ENCODE data around the gene PSPH.
A peak's percentile ranks its signal among the peaks of the same experiment; 100 is the strongest.
"Not testable (repeated sequence)": the region's sequence is repeated elsewhere in the genome, so short reads cannot be mapped to it uniquely, and the experiment has no call there.

PSPH gene

DNA sequence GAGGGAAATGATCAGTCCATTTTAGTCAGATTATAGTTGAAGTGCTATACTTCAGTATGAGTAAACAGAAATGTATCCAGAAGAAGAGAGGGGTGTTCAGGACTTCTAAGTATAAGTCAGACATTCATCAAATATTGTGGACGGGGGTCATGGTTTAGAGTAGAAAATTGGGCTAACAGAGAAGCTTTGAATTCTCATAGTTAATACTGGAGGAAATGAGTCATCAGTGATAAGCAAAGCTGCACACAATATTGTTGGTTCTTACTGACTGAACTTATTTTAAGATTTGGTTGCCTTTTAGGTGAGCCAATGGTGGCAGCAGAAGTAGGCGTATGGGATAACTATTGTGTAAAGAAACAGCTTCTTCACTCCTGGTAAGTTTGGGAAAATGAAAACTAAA, 11.1 kb upstream of the PSPH start:
- DNase-seq (ENCODE audit: low spot score), result no peak

DNA sequence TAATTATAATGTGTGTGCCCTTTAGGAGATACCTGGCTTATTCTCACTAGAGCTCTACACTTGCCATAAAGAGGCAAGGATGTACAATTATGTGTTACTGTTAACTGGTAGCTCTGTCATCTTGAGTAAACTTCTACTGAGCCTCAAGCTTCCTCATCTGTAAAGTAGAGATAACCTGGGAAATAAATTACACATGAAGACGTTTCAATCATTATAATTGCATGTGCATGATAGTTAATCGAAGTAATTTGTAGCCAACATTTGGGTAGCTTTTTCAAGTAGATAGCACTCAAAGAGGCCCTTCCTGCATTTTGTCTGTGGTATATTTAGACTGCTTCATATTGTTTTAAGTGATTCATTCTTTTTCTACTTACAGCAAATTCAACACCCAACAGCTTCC, 2.7 kb upstream of the PSPH start:
- no peak for DNase-seq (ENCODE audit: low spot score)

DNA sequence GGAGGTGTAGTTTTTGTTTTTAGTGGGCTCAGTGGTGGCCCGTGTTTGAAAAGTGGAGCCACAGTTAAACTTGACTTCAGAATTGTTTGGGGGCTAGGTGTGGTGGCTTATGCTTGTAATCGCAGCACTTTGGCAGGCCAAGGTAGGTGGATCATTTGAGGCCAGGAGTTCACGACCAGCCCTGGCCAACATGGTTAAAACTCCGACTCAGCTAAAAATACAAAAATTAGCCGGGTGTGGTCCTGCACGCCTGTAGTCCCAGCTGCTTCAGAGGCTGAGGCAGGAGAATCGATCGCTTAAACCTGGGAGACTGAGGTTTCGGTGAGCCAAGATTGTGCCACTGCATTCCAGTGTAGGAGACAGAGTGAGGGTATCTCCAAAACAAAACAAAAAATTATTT, 2.1 kb upstream of the PSPH start:
- DNase-seq (ENCODE audit: low spot score), result no peak

DNA sequence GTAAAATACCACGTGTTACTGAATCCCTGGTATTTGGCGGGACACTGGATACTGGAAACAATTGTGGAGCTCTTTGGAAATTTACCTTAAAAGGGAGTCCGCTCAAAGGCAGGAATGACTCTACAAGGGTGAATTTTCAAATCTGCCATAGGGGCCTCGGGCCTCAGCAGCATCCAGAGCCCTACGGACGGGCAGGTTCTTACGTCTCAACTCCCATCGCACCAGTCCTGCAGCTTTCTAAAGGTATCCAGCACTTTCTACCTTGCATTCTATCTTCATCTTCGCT, 248 bp downstream of the PSPH start:
- DNase-seq (ENCODE audit: low spot score), result no peak

DNA sequence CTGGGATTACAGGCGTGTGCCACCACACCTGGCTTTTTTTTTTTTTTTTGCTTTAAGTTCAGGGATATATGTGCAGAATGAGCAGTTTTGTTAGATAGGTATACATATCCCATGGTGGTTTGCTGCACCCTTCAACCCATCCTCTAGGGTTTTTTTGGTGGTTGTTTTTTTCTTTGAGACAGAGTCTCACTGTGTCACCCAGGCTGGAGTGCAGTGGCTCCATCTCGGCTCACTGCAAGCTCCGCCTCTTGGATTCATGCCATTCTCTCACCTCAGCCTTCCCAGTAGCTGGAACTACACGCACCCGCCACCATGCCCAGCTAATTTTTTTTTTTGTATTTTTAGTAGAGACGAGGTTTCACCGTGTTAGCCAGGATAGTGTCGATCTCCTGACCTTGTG, 2.5 kb downstream of the PSPH start:
- not testable (repeated sequence) for DNase-seq (ENCODE audit: low spot score)

DNA sequence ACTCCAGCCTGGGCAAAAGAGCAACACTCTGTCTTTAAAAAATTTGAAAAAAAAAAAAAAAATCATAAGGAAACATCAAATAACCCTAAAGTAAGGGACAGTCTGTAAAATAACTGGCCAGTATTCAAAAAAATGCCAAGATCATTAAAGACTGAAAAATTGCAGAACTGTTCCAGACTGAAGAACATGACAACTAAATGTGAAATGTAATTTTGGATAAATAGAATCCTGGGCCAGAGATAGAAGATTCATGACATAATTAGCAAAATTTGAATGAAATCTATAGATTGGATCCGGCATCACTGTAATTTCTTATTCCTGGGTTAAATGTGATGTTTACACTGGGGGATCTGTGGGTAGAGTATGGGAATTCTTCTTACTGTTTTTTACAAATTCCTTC, 3.0 kb downstream of the PSPH start:
- no peak for DNase-seq (ENCODE audit: low spot score)

DNA sequence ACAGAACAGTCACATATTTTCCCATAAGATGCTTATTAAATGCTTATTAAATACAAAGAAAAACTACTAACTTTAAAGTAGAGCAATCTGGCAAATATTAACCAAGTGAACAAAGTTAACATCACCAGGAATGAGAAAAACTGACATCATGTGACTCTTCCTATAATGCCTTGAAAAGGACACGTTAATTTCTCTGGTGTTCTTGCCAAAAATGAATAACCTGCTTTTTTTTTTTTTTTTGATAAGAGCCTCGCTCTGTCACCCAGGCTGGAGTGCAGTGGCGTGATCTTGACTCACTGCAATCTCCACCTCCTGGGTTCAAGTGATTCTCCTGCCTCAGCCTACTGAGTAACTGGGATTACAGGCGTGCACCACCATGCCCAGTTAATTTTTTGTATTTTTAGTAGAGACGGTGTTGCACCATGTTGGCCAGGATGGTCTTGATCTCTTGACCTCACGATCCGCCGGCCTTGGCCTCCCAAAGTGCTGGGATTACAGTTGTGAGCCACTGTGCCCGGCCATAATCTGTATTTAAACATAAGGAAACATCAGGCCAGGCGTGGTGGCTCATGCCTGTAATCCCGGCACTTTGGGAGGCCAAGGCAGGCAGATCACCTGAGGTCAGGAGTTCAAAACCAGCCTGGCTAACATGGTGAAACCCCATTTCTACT, 3.7 kb downstream of the PSPH start:
- not testable (repeated sequence) for DNase-seq (ENCODE audit: low spot score)

DNA sequence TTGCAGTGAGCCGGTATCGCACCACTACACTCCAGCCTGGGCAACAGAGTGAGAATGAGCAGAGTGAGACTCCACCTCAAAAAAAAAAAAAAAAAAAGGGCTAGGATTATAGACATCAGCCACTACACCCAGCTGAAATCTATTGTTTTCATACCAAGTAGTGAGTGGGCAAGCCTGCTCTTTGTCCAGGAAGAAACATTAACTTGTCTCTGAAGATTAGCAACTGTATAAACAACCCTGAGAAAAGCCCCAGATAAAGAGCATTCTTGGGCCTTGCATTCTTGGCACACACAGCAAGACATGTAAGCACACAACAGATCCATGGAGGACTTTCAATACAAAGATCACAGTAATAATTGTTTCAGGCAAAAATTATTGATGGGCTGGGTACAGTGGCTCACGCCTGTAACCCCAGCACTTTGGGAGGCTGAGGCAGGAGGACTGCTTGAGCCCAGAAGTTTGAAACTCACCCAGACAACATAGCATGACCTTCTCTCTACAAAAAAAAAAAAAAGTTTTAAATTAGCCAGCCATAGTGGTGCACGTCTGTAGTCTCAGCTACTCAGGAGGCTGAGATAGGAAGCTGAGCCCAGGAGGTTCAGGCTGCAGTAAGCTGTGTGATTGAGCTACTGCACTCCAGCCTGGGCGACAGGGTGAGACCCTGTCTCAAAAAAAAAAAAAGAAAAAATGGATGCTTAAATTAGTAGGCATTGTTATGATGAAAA, 4.4 kb downstream of the PSPH start:
- no peak for DNase-seq (ENCODE audit: low spot score)

DNA sequence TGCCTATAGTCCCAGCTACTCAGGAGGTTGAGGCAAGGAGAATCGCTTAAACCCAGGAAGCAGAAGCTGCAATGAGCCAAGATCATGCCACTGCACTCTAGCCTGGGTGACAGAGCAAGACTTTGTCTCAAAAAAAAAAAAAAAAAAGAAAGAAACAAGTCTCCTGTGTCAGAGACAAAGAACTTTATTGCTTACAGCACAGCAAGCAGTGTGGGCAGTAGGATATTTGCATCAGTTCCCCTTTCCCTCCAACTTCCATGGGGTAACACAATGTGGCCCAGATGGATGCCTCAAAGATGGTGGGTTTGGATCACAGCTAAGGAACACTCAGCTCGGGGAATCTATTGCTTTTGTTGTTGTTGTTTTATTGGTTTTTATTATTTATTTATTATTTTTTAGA, 5.5 kb downstream of the PSPH start:
- not testable (repeated sequence) for DNase-seq (ENCODE audit: low spot score)

DNA sequence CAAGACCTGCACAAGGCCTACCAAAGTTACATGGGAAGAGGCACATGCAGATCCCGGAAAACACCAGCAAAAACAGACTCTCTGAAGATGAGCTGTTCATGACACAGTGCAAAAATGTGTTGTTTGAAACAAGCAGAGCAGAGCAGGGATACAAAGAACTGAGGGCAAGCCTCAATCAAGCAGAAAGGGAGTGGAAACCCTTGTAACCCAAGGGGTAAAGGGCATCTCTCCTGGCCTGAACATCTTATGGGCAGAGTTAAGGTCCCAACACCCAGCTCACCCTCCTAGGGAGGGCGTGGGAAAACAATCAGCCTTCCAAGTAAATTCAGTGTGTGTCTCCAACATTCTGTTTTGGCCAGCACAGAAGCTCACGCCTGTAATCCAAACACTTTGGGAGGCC, 10.5 kb downstream of the PSPH start:
- DNase-seq (ENCODE audit: low spot score), result no peak

DNA sequence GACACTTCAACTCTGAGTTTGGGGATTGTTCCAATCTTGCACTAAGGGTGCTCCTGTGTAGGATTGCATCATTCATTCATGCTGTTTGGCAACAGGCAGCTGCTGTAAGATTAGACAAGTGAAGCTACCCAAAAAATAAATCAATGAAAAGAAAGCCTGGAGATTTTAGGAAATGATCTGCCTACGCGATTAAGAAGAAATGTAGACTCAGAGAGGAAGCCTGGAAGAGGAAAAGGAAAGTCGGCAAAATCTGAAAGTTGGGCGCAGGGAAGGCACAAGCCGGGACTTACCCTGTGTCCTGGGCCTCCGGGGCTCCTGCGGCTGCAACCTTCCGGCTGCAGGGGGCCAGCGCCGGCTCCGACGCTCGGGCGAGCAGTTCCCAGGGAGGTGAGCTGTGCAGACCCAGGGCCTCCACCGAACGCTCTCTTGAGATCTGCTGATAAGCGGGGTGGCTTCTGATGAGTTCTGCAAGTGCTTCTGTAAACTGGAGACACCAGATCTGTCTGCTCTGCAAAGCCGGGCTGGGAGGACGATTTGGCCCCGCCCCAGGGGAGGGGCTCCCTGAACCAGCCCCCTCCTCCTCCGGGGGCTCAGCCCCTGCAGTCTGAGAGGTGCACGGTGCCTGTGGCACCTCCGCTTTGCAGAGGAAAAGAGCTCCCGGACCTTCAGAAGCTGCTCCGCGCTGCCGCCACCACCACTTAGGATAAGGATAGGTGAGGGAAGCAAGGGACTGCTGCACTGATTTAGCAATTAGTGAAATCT, 17.4 kb downstream of the PSPH start:
- DNase-seq (ENCODE audit: low spot score), result peak; percentile 49

DNA sequence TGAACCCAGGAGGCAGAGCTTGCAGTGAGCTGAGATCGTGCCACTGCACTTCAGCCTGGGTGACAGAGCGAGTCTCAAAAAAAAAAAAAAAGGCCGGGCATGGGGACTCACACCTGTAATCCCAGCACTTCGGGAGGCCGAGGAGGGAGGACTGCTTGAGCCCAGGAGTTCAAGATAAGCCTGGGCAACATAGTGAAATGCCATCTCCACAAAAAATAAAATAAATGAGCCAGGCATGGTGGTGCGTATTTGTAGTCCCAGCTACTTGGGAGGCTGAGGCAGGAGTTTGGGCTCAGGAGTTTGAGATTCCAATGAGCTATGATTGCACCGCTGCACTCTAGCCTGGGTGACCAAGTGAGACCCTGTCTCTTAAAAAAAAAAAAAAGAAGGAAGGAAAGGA, 18.7 kb downstream of the PSPH start:
- not testable (repeated sequence) for DNase-seq (ENCODE audit: low spot score)

DNA sequence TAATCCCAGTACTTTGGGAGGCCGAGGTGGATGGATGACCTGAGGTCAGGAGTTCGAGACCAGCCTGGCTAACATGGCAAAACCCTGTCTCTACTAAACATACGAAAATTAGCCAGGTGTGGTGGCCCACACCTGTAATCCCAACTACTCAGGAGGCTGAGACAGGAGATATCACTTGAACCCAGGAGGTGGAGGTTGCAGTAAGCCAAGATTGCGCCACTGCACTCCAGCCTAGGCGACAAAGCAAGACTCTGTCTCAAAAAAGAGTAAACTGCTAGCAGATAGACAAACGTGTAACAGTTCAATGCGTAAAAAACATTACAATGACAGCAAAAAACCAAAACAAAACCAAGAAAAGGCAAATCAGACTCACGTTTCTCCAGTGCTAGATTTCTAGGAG, 19.7 kb downstream of the PSPH start:
- not testable (repeated sequence) for DNase-seq (ENCODE audit: low spot score)

DNA sequence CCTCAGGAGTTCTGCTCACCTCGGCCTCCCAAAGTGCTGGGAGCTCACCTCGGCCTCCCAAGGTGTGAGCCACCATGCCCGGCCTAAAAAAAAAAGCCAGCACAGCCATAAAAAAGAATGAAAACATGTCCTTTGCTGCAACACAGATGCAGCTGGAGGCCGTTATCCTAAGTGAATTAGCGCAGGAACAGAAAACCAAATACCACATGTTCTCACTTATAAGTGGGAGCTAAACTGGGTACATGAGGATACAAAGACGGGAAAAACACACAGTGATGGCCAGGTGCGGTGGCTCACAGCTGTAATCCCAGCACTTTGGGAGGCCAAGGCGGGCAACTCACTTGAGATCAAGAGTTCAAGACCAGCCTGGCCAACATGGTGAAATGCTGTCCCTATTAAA, 20.9 kb downstream of the PSPH start:
- DNase-seq (ENCODE audit: low spot score), result no peak

DNA sequence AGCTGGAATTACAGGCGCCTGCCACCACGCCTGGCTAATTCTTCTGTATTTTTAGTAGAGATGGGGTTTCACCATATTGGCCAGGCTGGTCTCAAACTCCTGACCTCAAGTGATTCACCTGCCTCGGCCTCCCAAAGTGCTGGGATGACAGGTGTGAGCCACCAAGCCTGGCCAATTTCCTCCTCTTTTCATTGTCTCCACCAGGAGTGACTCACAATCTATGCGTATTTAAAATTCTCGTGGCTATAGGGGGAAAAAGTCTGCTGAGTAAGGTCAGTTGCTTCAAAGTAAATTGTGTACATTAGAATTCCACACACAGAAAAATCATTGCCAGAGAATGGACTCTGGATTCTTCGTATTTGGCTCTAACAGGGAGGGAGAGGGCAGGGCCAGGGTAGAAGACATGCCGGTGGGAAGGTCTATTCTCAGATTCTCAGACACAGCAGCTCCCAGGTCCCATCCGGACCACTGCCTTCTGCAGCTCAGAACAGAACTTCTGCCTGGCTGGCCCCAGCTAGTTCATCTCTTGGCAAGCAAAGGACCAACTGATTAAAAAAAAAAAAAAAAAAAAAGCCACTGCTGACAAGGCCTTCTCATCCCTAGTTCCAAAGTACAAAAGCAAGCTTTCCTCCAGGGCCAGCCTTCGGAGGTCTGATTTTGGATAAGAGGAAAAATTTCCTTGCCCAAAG, 22.2 kb downstream of the PSPH start:
- no peak for DNase-seq (ENCODE audit: low spot score)

DNA sequence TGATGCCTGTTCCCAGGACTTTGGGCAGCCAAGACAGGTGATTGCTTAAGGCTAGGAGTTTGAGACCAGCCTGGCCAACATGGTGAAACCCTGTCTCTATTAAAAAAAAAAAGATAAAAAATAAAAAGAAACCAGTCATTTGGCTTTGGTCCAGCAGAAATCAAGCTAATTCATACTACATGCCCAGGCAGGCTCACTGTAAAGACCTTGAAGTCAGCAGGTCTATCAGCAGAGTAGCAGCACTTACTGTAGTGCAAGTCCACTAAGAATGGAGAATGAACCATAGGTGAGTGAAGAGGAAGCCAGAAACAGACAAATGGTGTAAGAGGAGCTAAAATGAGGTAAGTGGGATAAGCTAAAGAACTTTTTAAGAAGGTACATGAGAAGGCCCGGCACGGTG, 24.7 kb downstream of the PSPH start:
- DNase-seq (ENCODE audit: low spot score), result no peak

DNA sequence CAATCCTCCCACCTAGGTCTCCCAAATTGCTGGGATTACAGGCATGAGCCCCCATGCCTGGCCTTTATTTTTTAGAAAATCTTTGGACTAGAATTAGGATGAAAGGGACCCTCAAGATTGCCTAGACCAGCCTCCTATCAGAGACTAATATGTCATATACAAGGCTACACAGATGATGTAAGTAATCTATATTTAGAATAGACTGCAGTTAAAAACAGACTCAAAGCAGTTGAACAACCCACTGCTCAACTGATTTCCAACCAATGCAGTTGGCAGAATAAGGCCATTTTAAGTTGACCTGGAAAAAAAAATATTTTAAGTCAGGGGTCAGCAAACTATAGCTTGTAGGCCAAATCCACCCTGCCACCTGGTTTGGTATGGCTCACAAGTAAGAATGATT, 27.7 kb downstream of the PSPH start:
- no peak for DNase-seq (ENCODE audit: low spot score)

DNA sequence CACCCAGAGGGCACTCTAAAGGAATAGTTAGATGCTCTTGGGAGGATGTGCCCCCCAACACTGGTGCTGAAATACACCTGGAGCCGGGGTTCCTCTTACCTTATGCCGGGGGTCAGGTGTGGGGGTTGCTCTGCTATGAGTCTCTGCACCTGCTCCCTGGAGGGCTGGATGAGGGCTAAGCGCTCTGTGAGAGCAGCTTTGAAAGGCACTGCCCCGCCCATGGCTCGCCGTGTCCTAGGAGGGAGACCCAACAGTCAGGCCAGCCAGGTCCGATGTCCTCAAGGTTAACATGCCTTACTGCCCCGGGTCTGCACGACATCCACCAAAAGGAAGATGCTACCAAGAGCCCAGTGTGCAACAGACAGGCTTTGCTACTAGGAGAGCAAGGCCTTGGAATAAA, 31.7 kb downstream of the PSPH start:
- DNase-seq (ENCODE audit: low spot score), result no peak

DNA sequence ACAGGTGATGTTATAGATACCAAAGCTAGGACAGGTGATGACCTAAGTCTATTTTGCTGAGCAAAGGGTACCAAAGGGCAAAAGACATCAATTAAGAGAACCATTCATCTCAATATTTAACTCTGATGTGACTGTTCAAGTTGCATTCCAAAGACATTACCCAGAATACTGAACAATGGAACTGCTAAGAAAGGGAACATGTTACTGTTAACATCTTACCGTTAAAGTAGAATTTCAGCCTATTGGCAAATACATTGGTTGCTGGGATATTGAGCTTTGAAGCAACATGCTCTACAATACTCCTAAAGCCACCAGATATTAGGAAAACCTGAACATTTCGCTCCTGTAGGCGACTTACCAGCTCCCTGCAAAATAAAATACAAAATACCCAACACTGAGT, 34.2 kb downstream of the PSPH start:
- not testable (repeated sequence) for DNase-seq (ENCODE audit: low spot score)

DNA sequence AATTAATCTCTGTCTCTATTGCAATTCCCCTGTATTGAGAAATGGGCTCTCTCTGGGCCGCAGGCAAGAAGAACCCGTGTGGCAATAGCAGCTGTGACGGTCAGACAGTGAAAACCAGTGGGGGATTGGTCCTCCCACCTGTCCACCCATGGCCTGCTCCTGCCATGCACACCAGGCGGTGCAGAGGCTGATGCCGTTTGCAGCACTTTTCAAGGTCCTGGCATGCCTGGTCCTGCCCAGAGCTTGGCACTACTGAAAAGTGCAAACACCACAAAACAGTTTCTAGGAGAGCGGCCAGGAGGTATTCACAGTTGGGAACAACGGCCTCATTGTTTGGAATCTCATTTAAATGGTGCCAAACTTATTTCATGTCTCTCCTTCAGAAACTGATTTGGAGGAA, 41.5 kb downstream of the PSPH start:
- peak; percentile 91 for DNase-seq (ENCODE audit: low spot score)

DNA sequence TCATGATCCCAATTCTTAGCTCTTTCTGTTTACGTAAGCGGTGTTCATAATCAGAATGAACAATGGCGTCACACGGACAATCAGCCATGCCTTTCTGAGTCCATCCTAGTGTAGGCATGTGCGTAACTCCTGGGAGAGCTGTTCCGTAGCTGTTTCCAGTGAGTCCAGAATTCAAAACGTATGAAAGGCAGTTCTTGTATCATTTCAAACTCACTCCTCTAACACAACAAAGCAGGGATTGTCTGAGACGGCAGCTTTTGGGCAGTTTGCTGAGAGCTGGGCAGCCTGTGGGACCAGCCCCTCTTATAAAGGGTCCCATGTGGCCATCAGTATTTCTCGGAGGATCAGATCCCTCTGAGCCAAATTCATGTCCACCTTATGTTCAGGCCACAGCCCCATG, 43.4 kb downstream of the PSPH start:
- peak; percentile 84 for DNase-seq (ENCODE audit: low spot score)

DNA sequence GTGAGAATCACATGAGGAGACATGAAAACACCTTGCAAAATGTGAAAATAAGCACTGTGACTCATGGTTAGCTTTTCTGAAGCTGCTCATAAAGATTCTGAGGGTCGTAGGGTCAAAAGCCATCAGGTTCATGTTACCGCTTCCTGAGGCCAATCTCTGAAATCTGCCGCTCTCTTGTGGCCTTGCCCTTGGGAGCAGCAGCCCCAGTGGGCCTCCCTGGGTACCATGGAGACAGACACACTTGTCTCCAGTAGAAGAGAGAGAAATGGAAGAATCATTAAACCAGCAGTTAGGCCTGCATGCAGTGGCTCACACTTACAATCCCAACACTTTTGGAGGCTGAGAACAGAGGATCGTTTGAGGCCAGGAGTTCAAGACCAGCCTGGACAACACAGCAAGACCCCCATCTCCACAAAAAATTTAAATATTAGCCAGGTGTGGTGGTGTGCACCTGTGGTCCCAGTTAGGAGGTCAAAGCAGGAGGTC, 44.0 kb downstream of the PSPH start:
- no peak for DNase-seq (ENCODE audit: low spot score)

DNA sequence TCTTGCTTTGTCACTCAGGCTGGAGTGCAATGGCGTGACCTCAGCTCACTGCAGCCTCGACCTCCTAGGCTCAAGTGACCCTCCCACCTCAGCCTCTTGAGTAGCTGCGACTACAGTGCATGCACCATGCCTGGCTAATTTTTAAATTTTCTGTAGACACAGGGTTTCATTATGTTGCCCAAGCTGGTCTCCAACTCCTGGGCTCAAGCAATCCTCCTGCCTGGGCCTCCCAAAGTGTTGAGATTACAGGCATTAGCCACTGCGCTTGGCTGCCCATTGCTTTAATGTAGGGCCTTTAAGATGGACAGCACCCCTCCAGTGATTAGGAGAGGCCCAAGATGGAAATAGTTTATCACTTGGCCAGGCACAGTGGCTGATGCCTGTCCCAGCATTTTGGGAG, 47.5 kb downstream of the PSPH start:
- no peak for DNase-seq (ENCODE audit: low spot score)
